GM20431 (cell line): ENCODE measurements around the gene DNMBP.

Source experiments
- in situ Hi-C: fragments of 300-500 bp; cut with MseI, MboI; formaldehyde crosslinking; loops from one replicate; pipeline ENCODE4 v1.15.0; 2020; ENCODE audit warnings: low sequenced_read_pairs; ENCODE audit not compliant: unreplicated experiment

DNMBP gene, protein sequence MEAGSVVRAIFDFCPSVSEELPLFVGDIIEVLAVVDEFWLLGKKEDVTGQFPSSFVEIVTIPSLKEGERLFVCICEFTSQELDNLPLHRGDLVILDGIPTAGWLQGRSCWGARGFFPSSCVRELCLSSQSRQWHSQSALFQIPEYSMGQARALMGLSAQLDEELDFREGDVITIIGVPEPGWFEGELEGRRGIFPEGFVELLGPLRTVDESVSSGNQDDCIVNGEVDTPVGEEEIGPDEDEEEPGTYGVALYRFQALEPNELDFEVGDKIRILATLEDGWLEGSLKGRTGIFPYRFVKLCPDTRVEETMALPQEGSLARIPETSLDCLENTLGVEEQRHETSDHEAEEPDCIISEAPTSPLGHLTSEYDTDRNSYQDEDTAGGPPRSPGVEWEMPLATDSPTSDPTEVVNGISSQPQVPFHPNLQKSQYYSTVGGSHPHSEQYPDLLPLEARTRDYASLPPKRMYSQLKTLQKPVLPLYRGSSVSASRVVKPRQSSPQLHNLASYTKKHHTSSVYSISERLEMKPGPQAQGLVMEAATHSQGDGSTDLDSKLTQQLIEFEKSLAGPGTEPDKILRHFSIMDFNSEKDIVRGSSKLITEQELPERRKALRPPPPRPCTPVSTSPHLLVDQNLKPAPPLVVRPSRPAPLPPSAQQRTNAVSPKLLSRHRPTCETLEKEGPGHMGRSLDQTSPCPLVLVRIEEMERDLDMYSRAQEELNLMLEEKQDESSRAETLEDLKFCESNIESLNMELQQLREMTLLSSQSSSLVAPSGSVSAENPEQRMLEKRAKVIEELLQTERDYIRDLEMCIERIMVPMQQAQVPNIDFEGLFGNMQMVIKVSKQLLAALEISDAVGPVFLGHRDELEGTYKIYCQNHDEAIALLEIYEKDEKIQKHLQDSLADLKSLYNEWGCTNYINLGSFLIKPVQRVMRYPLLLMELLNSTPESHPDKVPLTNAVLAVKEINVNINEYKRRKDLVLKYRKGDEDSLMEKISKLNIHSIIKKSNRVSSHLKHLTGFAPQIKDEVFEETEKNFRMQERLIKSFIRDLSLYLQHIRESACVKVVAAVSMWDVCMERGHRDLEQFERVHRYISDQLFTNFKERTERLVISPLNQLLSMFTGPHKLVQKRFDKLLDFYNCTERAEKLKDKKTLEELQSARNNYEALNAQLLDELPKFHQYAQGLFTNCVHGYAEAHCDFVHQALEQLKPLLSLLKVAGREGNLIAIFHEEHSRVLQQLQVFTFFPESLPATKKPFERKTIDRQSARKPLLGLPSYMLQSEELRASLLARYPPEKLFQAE (N-terminal part only)

GRCh38 chr10:100009793-100010676 lies at the start of gene DNMBP:
DNMBP (minus strand) TSS chr10:100009947; CDS start chr10:99972124, 37,823 bp downstream.
- in situ Hi-C loops = no loop called here

- in situ Hi-C loops = no loop called here
Observed at GRCh38 chr10:100057948-100058347, 48.2 kb upstream of the DNMBP start.

GRCh38 chr10:100053686-100054460 lies 44.1 kb upstream of the DNMBP start:
- in situ Hi-C loops = no loop called here

DNA sequence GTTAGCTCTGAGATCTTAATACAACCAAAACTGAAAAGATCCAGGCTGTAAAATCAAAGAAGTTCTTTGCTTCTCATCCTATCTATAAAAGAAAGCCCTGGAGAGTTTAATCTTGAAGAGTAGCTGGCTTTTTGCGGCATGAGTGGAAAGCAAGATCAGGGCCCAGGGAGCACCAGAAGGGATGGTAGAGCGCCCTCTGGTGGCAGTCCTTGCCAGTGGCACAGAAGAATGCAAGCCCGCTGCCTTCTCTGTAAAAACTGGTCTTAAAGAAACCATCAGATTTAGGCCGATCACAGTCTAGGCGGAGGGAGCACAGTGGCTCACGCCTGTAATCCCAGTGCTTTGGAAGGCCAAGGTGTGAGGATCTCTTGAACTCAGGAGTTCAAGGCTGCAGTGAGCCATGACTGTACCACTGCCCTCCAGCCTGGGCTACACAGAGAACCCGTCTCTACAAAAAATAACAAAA lies 36.3 kb upstream of the DNMBP start:
- in situ Hi-C loops = loop anchor here (10.0 kb wide), 1 partner anchor 191 kb away; no protein-coding TSS in a partner anchor

- in situ Hi-C loops = loop anchor here (10.0 kb wide), 1 partner anchor 191 kb away; no protein-coding TSS in a partner anchor
Observed at GRCh38 chr10:100045592-100045991, 35.8 kb upstream of the DNMBP start.

- in situ Hi-C loops = loop anchor here (10.0 kb wide), 1 partner anchor 189 kb away; no protein-coding TSS in a partner anchor
Observed at GRCh38 chr10:100043796-100044195, 34.0 kb upstream of the DNMBP start.

DNA sequence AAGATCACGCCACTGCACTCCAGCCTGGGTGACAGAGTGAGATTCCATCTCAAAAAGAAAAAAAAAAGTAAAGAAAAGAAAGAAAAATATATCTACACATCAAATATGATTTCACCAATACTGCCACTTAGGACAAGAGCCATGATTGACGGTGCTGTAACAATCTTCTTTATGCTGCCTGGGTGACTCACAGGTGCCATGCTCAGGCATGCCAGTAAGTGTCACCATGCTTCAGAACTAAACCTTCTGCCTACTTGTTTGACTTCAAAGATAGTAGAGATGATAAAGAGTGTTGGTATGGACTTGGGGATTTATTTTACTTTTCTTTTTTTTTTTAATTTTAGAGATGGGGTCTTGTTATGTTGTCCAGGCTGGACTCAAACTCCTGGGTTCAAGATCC lies 33.6 kb upstream of the DNMBP start:
- in situ Hi-C loops = loop anchor here (10.0 kb wide), 1 partner anchor 189 kb away; no protein-coding TSS in a partner anchor

DNA sequence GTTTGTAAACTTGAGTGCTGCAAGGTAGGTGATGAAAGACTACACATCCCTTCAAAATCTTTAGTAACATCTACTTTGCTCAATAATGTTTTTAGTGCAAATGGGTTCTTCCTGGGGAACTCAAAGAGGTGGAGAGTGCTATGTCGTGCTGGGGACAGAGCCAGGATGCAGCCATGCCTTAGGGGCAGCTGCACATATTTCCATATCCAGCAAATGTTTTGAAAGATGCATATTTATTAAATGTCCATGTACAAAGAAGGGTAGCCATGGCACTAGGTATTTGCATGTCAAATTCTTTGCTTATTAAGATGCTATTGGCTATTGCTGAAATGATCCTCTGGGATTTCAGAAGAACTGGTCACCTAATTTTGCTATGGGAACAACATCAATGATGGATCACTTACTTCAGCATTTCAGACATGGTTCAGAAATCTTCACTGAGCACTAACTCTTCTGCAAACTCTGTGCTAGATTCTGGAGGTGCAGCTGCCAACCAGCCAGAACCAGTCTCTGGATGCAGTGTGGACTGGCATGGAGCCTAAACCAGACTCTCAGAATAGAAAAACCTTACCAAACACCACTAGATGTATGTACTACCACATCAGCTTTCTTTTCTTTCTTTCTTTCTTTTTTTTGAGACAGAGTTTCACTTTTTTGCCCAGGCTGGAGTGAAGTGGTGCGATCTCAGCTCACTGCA lies 31.7 kb upstream of the DNMBP start:
- in situ Hi-C loops = loop anchor here (10.0 kb wide), 1 partner anchor 187 kb away; no protein-coding TSS in a partner anchor

- in situ Hi-C loops = no loop called here
Observed at GRCh38 chr10:100038561-100039071, 28.9 kb upstream of the DNMBP start.

DNA sequence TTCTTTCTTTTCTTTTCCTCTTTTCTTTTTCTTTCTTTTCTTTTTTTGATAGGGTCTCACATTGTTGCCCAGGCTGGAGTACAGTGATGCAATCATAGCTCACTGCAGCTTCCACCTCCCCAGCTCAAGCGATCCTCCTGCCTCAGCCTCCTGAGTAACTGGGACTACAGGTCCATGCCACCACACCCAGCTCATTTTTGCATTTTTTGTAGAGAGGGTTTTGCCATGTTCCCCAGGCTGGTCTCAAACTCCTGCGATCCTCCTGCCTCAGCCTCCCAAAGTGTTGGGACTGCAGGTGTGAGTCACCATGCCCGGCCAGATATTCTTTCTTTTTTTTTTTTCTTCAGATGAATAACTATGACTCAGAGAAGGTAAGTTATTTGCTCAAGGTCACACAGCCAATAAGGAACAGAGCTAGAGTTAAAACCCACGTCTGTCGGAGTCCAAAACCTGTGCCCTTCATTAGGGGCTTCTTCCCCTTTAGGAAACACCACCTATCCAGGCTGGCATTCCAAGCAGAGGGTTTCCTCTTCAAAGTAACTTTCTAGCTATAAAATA lies 28.1 kb upstream of the DNMBP start:
- in situ Hi-C loops = no loop called here

DNA sequence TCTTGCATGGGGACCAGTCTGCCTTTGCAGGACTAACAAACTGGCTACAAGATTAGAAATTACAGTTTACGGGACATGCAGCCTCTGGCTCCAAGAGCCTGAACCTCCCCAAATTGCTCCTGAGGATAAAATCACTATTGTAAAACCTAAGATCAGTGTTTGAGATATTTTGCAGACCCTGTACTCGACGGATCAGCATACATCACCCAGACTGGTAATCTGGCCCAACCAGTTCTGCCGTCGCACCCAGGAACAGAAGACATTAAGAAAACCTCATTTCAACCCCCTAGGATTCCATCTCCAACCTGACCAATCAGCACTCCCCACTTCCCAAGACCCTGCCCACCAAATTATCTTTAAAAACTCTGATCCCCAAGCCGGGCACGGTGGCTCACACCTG lies 27.1 kb upstream of the DNMBP start:
- in situ Hi-C loops = no loop called here

- in situ Hi-C loops = no loop called here
Observed at GRCh38 chr10:100033766-100034418, 24.1 kb upstream of the DNMBP start.

DNA sequence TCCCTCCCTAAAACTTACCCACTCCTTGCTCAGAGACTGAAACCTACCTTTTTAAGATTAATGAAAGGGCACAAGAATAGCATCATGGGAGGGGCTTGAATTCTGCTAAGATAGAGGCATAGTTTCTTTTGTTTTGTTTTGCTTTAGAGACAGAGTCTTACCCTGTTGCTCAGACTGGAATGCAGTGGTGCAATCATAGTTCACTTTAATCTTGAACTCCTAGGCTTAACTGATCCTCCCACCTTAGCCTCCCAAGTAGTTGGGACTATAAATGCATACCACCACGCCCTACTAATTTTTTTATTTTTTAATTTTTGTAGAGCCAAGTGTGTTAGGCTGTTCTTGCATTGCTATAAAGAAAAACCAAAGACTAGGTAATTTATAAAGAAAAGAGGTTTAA lies 17.7 kb upstream of the DNMBP start:
- in situ Hi-C loops = no loop called here

- in situ Hi-C loops = no loop called here
Observed at GRCh38 chr10:100025576-100025975, 15.8 kb upstream of the DNMBP start.

GRCh38 chr10:100024748-100025147 lies 15.0 kb upstream of the DNMBP start:
- in situ Hi-C loops = no loop called here

- in situ Hi-C loops = no loop called here
Observed at GRCh38 chr10:100022403-100022802, 12.7 kb upstream of the DNMBP start.
